ENCODE results near the gene SNORC. TPM values are rescaled to one million over a fixed set of nuclear protein-coding genes. Genes with fewer than 3 reads are reported as not detected.

Gene SNORC
- total RNA-seq, 2 donors from 2014 or later, result 0.79 to 1.00 TPM

DNA sequence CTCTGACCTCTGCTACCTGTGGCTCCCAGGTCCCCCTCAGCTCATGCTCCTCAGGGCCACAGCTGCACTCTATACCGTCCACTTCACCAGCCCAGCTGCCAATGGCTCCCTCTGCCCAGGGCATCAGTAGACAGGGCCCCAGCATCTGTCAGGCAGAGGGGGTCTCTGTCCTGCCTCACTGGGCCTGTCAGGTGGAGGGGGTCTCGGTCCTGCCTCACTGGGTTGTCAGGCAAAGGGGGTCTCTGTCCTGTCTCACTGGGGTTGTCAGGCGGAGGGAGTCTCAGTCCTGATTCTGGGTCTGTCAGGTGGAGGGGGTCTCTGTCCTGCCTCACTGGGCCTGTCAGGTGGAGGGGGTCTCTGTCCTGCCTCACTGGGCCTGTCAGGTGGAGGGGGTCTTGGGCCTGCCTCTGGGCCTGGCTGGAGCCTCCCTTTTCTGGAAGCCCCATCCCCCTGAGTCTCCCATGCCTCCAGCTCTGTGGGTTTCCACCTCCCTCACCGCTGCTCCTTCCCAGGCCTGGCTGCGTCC is 19.9 kb downstream of the SNORC start:
- peak; percentile 56 for DNase-seq (ENCODE audit: low spot score)
- intact Hi-C loops (cut with DNase I), result no loop called here

DNA sequence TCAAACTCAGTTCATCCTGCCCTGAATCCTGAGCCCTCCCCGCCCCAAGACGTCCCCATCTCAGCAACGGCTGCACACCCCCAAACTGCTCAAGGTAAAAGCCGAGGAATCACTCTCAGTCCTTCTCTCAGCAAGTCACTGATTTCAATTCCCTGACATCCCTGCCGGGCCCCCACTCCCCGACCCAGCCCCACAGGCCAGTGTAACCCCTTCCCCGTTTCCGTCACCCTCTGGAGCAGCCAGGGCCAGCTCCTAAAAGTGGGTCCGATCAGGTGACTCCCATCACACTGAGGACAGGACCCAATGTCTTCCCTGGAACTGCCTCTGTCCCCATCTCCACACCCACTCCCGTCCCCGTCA is 20.5 kb downstream of the SNORC start:
- peak; percentile 54 for DNase-seq (ENCODE audit: low spot score)
- intact Hi-C loops (cut with DNase I), result no loop called here

DNA sequence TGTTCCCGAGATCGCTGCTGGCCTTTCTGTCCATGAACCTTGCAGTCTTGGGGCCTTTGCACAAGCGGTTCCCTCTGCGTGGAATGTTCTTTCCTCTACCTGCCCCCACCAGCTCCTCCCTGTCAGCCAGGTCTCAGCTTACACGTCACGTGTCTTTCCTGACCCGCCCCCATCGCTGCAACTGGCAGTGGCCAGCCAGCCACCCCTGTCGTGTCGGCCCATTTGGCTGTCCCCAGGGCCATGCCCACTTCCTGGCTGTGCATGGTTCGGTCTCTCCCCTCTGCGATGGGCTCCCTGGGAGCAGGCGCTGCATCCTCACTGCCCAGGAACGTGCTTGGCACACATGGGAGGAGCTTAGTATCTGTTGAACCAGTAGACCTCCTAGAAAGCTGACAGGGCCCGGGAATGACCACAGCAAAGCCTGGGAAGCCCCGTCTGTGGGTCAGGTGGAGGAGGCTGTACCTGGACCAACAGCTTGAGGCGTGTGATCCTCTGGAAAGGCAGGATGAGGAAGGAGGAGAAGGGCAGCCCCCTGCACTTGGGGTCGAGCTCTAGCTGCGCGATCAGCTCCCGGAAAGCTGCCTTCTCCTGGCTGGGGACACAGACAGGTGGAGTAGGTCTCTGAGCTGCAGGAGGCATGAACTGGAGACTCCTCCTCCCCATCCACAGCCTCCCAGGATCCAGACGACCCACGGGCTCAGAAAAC is 21.0 kb downstream of the SNORC start:
- DNase-seq (ENCODE audit: low spot score), result peak; percentile 64
- intact Hi-C loops (cut with DNase I), result no loop called here

DNA sequence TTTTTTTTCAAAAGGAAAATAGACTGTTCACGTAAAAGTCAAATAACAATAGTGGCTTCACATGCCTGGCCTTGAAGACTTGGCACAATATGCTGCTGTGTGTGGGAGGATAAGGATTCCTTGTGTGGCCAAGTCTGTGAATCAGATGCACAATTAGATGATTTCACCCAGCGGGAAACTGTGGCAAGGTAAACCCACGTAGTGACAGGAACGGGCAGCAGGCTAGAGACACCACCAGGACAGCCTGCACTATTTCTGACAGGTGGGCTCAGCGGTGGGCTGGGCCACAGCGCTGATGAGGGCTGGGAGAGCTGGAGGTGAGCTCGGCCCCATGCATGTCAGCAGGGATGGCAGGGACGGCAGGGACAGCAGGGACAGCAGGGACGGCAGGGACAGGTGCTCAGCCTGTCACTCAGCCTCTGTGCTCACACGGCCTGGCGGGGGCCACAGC is 21.6 kb downstream of the SNORC start:
- intact Hi-C loops (cut with DNase I), result no loop called here
- peak; percentile 46 for DNase-seq (ENCODE audit: low spot score)

DNA sequence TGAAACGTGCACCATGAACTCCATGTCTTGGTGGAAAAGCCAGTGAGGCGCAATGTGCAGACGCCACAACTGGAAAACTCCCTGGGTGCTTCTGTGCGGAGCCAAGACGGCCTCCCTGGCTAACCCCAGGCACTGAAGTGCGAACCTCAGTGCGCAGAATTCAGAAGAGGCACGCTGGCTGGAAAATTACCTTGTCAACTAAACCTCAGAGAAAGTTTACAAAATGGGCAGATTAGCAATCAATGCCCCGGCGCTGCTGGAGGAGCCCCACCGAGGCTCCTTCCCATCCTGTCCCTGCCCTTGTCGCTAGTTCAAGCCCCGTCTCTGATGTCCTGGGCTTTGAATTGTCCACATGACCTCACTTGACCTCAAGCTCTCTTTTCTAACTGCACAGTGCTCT is 22.2 kb downstream of the SNORC start:
- peak; percentile 70 for DNase-seq (ENCODE audit: low spot score)
- intact Hi-C loops (cut with DNase I), result no loop called here

DNA sequence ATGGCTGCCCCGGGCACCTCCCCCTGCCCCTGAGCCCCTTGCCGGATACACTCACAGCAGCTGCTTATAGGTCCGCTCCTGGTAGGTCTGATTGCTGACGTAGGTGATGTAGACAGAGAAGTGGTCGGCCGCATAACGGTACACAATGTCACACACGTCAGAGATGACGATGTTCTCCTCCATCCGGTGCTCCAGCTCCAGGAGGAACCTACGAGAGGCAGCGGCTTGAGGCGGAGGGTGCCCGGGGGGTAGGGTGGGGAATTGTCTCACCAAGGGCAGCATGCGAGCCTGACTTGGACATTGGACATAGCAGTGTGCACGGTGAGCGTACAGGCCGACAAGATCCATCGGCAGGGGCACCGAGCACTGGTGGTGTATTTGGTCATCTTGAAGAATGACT is 22.8 kb downstream of the SNORC start:
- intact Hi-C loops (cut with DNase I), result no loop called here
- peak; percentile 64 for DNase-seq (ENCODE audit: low spot score)

DNA sequence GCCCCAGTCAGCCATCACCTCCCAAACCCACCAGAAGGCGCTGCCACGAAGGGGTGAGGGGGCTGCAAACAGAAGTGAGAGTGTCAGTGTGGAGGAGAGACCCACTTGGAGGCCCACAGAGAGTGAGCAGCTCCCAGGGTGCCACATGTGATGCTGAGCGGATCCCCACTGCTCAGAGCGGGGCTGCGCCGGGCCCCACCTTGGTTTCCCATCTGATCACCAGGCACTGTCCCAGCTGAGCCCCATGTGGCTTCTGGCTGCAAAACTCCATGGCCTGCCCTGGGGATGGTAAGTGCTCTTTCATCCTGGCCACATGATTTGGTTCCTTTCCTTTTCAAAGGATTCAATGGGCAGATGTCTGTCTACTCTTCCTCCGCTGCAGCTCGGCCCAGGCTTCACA is 23.8 kb downstream of the SNORC start:
- peak; percentile 68 for DNase-seq (ENCODE audit: low spot score)
- intact Hi-C loops (cut with DNase I), result no loop called here

DNA sequence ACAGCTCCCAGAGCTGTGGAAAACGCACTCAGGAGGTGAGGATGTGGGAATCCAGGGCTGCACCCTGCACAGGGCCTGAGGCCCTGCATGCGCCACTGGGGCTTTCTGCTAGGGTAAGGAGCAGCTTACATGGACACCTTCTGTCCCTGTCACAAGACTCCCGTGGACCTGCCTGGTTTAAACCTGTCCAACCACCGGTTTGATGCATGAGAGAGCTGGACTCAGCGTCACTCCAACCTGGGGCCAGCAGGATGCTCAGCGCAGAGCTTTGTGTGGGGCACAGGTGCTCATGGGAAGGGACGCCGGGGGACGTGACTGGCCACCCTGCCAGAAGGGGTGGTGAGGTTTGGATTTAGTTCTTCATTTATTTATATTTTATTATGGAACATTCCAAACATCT is 24.2 kb downstream of the SNORC start:
- DNase-seq (ENCODE audit: low spot score), result peak; percentile 52
- intact Hi-C loops (cut with DNase I), result no loop called here

DNA sequence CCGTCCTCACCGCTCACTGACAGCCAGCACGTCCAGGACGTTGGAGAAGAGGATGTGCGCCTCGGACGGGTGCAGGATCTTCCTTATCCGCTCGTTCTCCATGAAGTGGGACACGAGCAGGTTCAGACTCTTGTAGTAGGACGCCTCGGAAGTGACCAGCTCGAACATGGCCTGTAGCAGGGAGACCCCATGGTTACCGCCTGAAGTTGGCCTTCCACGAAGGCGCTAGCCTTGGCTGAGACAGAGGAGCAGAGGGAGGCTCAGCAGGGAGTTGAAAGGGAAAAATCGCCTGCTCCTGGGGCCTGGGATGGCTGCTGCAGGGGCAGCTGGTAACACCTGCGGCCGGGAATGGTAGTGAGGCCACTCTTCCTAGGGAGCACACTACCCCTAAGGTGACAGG is 24.7 kb downstream of the SNORC start:
- intact Hi-C loops (cut with DNase I), result no loop called here
- DNase-seq (ENCODE audit: low spot score), result peak; percentile 59

DNA sequence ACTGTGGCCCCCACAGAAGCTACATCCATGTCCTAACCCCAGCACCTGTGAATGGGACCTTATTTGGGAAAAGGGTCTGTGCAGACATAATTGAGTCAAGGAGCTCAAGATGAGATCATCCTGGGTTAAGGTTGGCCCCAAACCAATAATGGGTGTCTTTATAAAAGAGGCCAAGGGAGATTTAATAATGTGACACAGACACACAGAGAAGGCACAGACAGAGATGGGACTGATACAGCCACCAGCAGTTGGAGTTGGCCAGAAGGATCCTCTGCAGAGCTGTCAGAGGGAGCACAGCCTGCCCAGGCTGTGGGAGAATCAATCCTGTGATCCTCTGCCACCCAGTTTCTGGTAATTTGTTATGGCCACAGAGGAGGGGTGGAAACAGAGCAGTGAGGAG is 26.0 kb downstream of the SNORC start:
- DNase-seq (ENCODE audit: low spot score), result no peak
- intact Hi-C loops (cut with DNase I), result no loop called here

DNA sequence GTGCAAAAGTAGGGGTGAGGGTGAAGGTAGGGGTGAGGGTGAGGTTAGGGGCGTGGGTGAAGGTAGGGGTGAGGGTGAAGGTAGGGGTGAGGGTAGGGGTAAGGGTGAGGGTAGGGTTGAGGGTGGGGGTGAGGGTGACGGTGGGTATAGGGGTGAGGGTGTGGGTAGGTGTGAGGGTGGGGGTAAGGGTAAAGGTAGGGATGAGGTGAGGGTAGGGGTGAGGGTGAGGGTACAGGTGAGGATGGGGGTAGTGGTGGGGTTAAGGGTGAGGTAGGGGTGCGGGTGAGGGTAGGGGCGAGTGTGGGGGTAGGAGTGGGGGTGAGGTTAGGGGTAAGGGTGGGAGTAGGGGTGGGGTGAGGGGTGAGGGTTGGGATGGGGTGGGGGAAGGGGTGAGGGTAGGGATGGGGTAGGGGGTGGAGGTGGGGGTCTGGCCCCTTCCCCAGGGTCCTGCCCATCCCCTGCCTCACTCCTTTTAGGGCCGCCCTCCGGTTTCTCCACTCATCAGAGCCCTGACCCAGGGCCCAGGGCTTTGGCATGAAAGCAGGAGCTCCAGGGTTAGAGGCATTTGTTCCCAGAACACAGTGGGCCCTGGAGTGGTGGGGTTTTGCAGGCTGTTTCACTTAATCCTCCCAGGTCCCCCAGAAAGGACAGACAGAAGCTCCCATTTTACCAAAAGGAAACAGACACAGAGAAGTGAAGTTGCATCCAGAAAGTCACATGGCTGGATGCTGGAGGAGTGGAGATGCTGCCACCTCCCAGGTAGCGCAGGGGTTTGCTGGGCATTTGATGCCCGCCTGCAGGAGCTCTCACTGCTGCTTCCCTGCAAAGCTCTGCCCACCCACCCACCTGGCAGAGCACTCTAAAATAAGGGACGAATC is 26.9 kb downstream of the SNORC start:
- intact Hi-C loops (cut with DNase I), result no loop called here
- DNase-seq (ENCODE audit: low spot score), result peak; percentile 61

DNA sequence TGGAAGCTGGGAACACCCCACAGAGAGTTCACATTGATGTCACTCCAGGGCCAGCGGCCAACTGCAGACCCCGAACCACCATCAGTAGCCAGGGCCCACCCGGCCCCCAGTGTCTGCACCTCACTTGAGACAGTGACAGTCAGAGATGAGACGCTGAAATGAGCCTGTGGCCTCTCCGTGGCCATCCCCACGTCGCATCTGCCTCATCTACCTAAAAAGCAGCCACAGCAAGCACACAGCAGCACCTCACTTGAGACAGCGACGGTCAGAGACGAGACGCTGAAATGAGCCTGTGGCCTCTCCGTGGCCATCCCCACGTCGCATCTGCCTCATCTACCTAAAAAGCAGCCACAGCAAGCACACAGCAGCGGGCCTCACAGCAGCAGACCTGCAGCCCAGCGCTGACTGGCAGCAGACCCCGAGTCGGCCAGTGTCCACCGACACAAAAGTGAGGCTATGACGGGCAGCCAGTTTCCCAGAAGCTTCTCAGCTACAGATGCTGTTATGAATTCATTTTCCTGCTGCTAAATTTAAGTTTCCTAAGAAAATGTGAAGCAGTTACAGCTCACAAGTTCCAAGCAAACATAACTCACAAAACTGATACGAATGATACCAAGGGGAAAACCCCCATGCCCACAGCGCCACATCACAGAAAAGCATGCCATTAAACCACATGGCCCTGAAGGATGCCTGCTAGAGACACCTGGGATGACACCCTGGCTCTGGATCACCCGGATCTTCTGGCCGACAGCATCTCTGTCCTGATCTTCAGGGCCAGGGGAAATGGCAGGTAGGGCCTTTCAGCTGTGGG is 27.7 kb downstream of the SNORC start:
- peak; percentile 77 for DNase-seq (ENCODE audit: low spot score)
- intact Hi-C loops (cut with DNase I), result no loop called here

DNA sequence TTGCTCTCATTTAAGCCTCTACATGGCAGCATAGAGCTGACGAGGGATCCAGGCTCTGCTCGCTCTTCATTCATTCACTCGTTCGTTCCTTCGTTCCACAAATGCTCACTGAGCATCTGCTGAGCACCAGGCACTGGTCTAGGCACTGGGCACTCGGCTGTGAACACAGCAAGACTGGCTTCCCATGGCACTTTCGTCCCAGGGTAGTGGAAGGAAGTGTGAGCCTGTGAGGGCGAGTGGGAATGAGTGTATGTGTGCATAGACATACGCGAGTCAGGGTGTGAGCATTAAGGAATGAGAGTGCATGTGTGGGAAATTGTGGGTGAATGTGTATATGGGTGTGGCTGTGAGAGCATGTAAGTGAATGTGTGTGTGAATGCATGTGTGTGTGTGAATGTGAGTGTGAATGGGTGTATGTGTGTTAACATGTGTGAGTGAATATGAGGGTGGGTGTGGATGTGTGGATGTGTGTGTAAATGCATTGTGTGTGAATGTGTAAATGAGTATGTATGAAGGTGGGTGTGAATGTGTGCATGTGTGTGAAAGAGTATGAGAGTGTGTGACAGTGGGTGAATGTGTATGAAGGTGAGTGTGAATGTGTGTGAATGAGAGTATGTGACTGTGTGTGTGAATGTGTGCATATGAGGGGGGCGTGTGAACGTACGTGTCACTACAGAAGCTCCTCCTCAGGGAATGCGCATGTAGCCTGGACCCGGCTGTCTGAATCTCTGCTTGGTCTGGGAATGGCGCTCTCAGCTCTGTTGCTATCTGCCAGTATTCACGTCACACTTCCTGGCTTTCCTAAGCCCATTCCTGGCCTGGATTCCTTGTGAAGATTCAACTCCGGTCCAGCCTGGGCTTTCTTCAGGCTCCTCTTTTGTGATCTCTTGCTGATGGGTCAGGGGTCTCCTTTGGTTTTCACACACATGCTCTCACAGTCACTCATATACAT is 28.8 kb downstream of the SNORC start:
- intact Hi-C loops (cut with DNase I), result no loop called here
- DNase-seq (ENCODE audit: low spot score), result peak; percentile 61

DNA sequence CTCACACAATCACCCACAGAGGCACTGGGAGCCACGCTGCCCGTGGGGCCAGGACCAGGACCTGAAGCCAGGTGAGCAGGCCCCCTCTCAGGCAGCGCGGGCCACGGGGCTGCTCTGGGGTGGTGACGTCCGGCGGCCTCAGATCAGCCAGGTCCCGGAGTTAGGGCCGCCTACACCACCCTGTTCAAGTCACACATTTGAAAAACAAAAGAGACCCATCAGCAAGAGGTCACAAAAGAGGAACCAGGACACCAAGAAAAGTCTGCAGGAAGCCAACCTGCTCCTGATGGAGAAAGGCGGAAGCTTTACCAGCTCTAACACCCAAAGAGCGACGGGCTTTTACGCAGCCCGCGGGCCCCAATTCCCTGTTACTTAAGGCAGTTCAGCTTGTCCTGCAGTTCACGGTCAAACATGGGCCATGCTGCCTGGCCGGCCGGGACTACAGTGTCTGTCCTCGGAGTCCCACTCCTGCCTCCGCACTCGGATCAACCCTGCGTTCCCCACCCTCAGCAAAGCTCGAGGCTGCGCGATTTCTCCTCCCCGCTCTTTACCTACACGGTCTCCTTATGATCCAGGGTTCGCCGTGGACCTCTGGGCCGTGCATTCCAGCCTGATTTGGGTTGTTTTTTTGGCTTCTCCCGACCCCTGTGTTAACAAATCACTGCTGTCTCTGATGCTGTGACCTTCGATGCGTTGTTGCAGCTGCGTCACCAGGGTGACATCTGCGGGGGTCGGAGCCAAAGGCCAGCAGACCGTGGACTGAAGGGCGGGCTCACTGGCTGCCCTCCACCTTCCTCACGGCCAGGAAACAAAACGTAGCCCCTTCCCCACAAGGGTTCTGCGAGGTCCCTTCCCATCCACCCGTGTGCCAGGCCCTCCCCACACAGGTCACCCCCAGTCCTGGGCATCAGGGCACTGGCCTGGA is 31.0 kb downstream of the SNORC start:
- DNase-seq (ENCODE audit: low spot score), result peak; percentile 76
- intact Hi-C loops (cut with DNase I), result no loop called here

DNA sequence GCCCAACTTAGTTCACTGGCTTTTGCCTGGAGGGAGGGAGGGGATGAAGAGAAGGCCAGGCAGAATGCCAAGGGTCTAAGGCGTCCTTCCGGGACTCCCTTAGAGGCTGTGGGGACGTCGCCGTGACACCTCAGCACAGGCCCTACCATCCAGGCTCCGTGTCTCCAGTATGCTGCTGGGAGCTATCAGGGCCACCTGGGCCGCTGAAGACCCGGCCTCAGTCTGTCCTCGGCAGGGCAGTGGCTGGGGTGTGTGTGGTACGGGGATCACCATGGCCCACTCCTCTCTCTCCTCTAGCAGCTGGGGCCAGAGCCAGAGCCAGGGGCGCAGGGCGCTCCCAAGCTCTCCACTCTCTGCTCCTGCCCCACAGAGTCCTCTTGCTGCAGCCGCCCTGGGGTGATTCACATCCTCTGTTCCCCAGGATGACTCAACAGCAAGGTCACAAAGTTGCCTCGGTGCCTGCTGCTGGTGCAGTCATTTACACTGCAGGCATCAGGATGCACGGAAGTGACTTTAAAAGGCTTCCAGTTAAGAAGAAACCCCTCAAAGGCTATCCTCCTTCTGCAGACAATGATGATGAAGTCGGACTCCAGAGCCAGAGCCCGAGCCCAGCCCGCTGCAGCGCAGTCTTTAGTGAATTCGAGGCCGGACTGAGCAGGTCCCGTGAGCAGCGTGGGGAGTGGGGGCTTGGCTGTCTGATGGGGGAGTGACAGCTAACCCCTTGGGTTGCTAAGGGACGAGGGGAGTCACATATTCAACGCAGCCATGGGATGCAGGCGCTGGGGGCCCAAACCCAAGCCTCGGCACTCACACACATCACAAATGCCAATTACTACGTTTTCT is 31.9 kb downstream of the SNORC start:
- peak; percentile 83 for DNase-seq (ENCODE audit: low spot score)
- intact Hi-C loops (cut with DNase I), result no loop called here

DNA sequence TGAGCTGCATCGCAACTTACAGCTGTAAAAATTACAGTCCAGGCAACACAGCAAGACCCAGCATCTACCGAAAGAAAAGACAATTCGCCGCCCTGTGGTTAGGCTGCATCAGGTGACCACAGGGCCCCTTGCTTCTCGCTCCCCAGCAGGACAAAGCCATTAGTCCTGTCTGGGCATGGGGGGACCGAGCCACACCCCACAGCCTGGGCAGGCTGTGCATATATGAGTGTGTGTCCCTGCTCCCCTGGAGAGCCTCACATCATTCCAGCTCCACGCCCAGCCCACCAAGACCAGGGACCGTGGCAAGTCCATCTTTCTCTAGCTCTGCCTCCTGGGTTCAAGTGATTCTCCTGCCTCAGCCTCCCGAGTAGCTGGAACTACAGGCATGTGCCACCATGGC is 33.9 kb downstream of the SNORC start:
- intact Hi-C loops (cut with DNase I), result no loop called here
- peak; percentile 68 for DNase-seq (ENCODE audit: low spot score)

All from posterior vena cava (tissue), 2 donors.